ENCODE results near the gene C11orf91.

C11orf91 gene

DNA sequence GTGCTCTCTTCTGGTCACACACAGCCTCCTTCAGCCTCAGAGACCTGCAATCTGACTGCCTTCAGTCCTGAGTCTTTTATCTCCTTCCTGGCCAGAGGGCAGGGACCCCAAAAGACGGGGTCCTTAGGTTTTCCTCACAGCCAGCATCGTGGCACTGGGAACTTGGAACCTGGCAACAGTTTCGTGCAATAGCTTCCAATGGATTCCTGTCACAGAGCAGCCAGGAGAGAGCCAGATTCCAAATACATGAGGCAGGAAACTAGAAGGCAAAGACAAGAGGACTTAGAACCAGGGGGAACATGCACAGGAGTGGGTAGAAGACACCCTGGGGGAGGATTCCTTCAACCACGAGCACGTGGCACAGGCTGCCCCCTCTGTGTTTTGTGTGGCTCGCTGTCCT is 48.6 kb downstream of the C11orf91 start:
- DNase-seq (ENCODE audit: insufficient read length) (no peak), FAIRE-seq (no peak)
- no peak for TF ChIP-seq TAF1 (IDR thresholded peaks at IDR 0.05; ENCODE audit: borderline replicate concordance, low read depth, low read length)
- TF ChIP-seq POLR2AphosphoS5 (IDR thresholded peaks at IDR 0.05; ENCODE audit: low read depth, low read length): no peak
- no peak for TF ChIP-seq POLR2A (IDR thresholded peaks at IDR 0.05; ENCODE audit: low read depth, low read length)

DNA sequence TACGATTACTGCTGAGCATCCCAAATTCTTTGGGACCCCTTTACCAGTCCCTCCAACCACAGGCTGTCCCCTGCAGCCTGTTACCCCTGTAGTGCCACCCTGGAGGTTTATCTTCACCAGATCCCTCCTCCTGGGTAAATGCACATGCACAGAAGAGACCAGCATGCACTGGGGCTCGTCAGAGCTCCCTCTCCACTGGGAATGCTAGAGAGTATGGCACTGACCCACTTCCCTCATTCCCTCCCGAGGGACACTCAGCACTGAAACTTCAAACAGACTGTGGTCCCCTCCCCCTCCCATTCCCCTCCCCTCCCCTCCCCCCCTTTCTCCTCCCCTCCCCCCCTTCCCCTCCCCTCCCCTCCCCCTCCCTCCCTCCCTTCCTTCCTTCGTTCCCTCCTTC is 49.1 kb downstream of the C11orf91 start:
- FAIRE-seq: no peak
- no peak for DNase-seq (ENCODE audit: insufficient read length)
- no peak for TF ChIP-seq POLR2A (IDR thresholded peaks at IDR 0.05; ENCODE audit: low read depth, low read length)
- TF ChIP-seq TAF1 (IDR thresholded peaks at IDR 0.05; ENCODE audit: borderline replicate concordance, low read depth, low read length): no peak
- TF ChIP-seq POLR2AphosphoS5 (IDR thresholded peaks at IDR 0.05; ENCODE audit: low read depth, low read length): no peak

DNA sequence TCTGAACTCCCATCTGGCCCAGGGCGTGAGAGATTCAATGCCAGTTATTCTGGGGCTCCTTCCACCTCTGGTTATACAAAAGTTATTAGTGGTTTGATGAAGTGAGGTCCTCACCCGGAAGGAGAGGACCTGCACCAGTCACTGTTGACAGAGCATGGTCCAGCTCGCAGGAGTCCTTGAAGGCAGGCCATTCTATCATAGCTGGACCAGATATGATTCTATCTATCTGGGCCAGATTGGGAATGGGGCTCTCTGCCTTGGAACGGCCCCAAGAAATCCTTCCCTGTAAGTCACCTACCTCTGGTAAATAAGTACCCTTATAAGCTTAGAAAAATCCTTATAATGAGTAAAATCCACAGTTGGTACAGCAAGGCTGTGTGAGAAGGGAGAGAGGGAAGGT is 50.7 kb downstream of the C11orf91 start:
- DNase-seq (ENCODE audit: insufficient read length) (no peak), FAIRE-seq (no peak)
- no peak for TF ChIP-seq POLR2A (IDR thresholded peaks at IDR 0.05; ENCODE audit: low read depth, low read length)
- TF ChIP-seq POLR2AphosphoS5 (IDR thresholded peaks at IDR 0.05; ENCODE audit: low read depth, low read length): no peak
- TF ChIP-seq TAF1 (IDR thresholded peaks at IDR 0.05; ENCODE audit: borderline replicate concordance, low read depth, low read length): no peak

Data from GM12892 (cell line).